ENCODE data around the gene SNRPD3. TPM values are rescaled to one million over a fixed set of nuclear protein-coding genes. Genes with fewer than 3 reads are reported as not detected.
"Not testable (repeated sequence)": the region's sequence is repeated elsewhere in the genome, so short reads cannot be mapped to it uniquely, and the experiment has no call there.

SNRPD3 gene
- total and polyA plus RNA-seq, 12 donors = 55.7 to 223 (median 87.8) TPM

- intact Hi-C loops (cut with DNase I) = no loop called here
- no peak overlapping the region for H3K4me3 ChIP-seq
- H3K27ac ChIP-seq = no peak overlapping the region
- peaks cover 0 to 6% of the 10 kb centered on the region in 2 donors for H3K4me1 ChIP-seq (replicated peaks in 1 of 2)
- TF ChIP-seq POLR2A (IDR thresholded peaks at IDR 0.05) (no peak), CTCF (IDR thresholded peaks at IDR 0.05) (no peak)
- peak in 6 of 7 donors; percentile 74 to 81 (median 80) for DNase-seq
- H3K27me3 ChIP-seq = no peaks in the 10 kb centered on the region
- H3K36me3 ChIP-seq (replicated peaks in 1 of 2) = no peaks in the 10 kb centered on the region
- WGBS, 4 donors = 54 to 70% (median 61%) methylated on average over 8 to 12 of the region's 12 CpGs
- no peaks in the 10 kb centered on the region for H3K9me3 ChIP-seq (replicated peaks in 1 of 3)
These were observed 45.7 kb downstream of the SNRPD3 start for GRCh38 chr22:24601217-24602104.

- DNase-seq; intact Hi-C loops (cut with DNase I); H3K4me3 ChIP-seq; H3K4me1 ChIP-seq (replicated peaks in 1 of 2); H3K9me3 ChIP-seq (replicated peaks in 1 of 3); H3K27me3 ChIP-seq; H3K36me3 ChIP-seq (replicated peaks in 1 of 2); H3K27ac ChIP-seq: not testable (repeated sequence)
- WGBS, 4 donors = 84 to 90% (median 87%) methylated on average over 8 to 11 of the region's 11 CpGs
These were observed 46.4 kb downstream of the SNRPD3 start for GRCh38 chr22:24602105-24602749.

- H3K4me3 ChIP-seq; H3K4me1 ChIP-seq (replicated peaks in 1 of 2); H3K9me3 ChIP-seq (replicated peaks in 1 of 3); H3K27me3 ChIP-seq; intact Hi-C loops (cut with DNase I); DNase-seq; H3K36me3 ChIP-seq (replicated peaks in 1 of 2); H3K27ac ChIP-seq: not testable (repeated sequence)
- 64 to 77% (median 75%) methylated on average over 8 to 22 of the region's 22 CpGs for WGBS, 4 donors
These were observed 47.3 kb downstream of the SNRPD3 start, which contains the start of gene GGT1 for GRCh38 chr22:24602847-24603769. Gene GGT1 (plus strand): TSS chr22:24603193. CDS start chr22:24611082, 7,889 bp downstream.

GRCh38 chr22:24603770-24604629 is 48.2 kb downstream of the SNRPD3 start:
- H3K36me3 ChIP-seq (replicated peaks in 1 of 2); H3K4me1 ChIP-seq (replicated peaks in 1 of 2); H3K9me3 ChIP-seq (replicated peaks in 1 of 3); intact Hi-C loops (cut with DNase I); H3K27ac ChIP-seq; DNase-seq; H3K4me3 ChIP-seq; H3K27me3 ChIP-seq: not testable (repeated sequence)
- WGBS, 4 donors = 41 to 58% (median 42%) methylated on average over 11 to 18 of the region's 18 CpGs

- intact Hi-C loops (cut with DNase I); H3K27me3 ChIP-seq; H3K9me3 ChIP-seq (replicated peaks in 1 of 3); H3K27ac ChIP-seq; DNase-seq; H3K4me3 ChIP-seq; H3K36me3 ChIP-seq (replicated peaks in 1 of 2); H3K4me1 ChIP-seq (replicated peaks in 1 of 2): not testable (repeated sequence)
- 60 to 68% (median 60%) methylated on average over 1 to 2 of the region's 2 CpGs; no CpG with 5 or more reads in 1 of the 4 donors for WGBS, 4 donors
These were observed 50.5 kb downstream of the SNRPD3 start for GRCh38 chr22:24606340-24606739.

GRCh38 chr22:24607429-24607983 is 51.7 kb downstream of the SNRPD3 start:
- H3K4me1 ChIP-seq (replicated peaks in 1 of 2); H3K4me3 ChIP-seq; H3K27ac ChIP-seq; H3K9me3 ChIP-seq (replicated peaks in 1 of 3); H3K36me3 ChIP-seq (replicated peaks in 1 of 2); H3K27me3 ChIP-seq; intact Hi-C loops (cut with DNase I): not testable (repeated sequence)
- WGBS, 4 donors = 68 to 100% (median 73%) methylated on average over 2 to 18 of the region's 18 CpGs
- peak in 1 of 7 donors; percentile 53 for DNase-seq

- not testable (repeated sequence) for H3K9me3 ChIP-seq (replicated peaks in 1 of 3); H3K4me3 ChIP-seq
- WGBS, 4 donors = 73 to 87% (median 82%) methylated on average over 3 to 6 of the region's 6 CpGs
These were observed 52.5 kb downstream of the SNRPD3 start for GRCh38 chr22:24608327-24608726.

GRCh38 chr22:24609888-24610287 is 54.1 kb downstream of the SNRPD3 start:
- H3K9me3 ChIP-seq (replicated peaks in 1 of 3); H3K4me3 ChIP-seq; DNase-seq; intact Hi-C loops (cut with DNase I); H3K27ac ChIP-seq; H3K4me1 ChIP-seq (replicated peaks in 1 of 2); H3K36me3 ChIP-seq (replicated peaks in 1 of 2); H3K27me3 ChIP-seq: not testable (repeated sequence)
- WGBS, 4 donors = 93 to 100% (median 97%) methylated on average over 1 to 3 of the region's 3 CpGs; no CpG with 5 or more reads in 1 of the 4 donors

More at GRCh38 chr22:24608327-24608726, 52.5 kb downstream of the SNRPD3 start:
- H3K27me3 ChIP-seq; H3K27ac ChIP-seq; H3K4me1 ChIP-seq (replicated peaks in 1 of 2); intact Hi-C loops (cut with DNase I); DNase-seq; H3K36me3 ChIP-seq (replicated peaks in 1 of 2): not testable (repeated sequence)
